Measurements from ENCODE around the gene EHBP1L1. TPM values are rescaled to one million over a fixed set of nuclear protein-coding genes. Genes with fewer than 3 reads are reported as not detected.

EHBP1L1 gene
- total RNA-seq, 2 donors from 2014 or later: 6.2 to 9.8 TPM

DNA sequence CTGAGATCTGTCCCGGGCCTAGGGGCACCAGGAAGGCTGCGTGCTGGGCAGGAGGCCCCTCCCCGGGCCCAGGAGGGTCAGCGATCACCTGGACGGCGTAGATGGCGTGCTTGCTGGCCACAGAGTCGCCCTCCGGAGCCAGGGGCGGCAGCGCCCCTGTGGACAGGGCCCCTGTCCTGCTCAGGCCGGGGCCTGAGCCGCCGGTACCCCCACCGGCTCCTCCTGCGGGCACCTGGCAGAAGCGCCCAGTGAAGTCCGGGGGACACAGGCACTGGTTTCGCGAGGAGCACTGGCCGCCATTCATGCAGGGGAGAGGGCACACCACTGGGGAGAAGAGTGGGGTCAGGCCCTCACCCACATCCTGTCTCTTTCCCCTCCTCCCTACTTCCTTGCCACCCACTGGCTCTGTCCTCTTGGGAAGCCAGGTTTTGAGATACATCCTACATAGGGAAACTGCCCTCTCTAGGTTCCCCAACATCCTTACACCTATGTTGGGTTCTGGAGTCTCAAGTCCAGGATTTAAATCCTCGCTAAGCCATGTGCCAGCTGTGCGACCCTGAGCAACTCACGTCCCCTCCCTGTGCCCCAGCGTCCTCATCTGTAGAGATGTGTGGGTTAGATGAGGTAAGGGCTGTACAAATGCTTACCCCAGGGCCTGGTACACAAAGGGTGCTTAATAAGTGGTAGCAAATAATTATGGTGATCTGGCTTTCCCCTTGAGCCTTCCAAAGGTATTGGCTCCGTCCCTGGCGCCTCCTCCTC, 21.6 kb upstream of the EHBP1L1 start:
- H3K36me3 Mint-ChIP-seq (ENCODE audit: low read depth): no peaks in the 10 kb centered on the region
- no peak for DNase-seq
- Histone ChIP-seq H3K36me3 (ENCODE audit: control insufficient read depth, insufficient read depth, low read length) (no peaks in the 10 kb centered on the region), H3K27ac (ENCODE audit: low read depth, low read length) (no peak overlapping the region), H3K9me3 (ENCODE audit: control insufficient read depth, low read length) (no peaks in the 10 kb centered on the region), H3K27me3 (ENCODE audit: control insufficient read depth, insufficient read depth, low read length, poor library complexity, severe bottlenecking) (peaks cover 15% of the 10 kb centered on the region), H3K4me1 (ENCODE audit: control insufficient read depth, insufficient read depth, low read length) (peaks cover 11% of the 10 kb centered on the region), H3K4me3 (ENCODE audit: low read length) (no peak overlapping the region), H3K9ac (ENCODE audit: extremely low read depth, low read length, poor library complexity, severe bottlenecking) (no peak overlapping the region)
- peaks cover 24% of the 10 kb centered on the region for H3K4me1 Mint-ChIP-seq
- H3K27ac Mint-ChIP-seq: no peak overlapping the region
- TF ChIP-seq, protein P1, sequence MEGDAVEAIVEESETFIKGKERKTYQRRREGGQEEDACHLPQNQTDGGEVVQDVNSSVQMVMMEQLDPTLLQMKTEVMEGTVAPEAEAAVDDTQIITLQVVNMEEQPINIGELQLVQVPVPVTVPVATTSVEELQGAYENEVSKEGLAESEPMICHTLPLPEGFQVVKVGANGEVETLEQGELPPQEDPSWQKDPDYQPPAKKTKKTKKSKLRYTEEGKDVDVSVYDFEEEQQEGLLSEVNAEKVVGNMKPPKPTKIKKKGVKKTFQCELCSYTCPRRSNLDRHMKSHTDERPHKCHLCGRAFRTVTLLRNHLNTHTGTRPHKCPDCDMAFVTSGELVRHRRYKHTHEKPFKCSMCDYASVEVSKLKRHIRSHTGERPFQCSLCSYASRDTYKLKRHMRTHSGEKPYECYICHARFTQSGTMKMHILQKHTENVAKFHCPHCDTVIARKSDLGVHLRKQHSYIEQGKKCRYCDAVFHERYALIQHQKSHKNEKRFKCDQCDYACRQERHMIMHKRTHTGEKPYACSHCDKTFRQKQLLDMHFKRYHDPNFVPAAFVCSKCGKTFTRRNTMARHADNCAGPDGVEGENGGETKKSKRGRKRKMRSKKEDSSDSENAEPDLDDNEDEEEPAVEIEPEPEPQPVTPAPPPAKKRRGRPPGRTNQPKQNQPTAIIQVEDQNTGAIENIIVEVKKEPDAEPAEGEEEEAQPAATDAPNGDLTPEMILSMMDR (conservative IDR thresholded peaks at IDR 0.05): no peak
- H3K9me3 Mint-ChIP-seq: no peaks in the 10 kb centered on the region
- 89% methylated on average over 8 to 27 of the region's 27 CpGs for WGBS, 2 experiments (ENCODE audit: insufficient coverage in 1 of 2, insufficient read length in 1 of 2)
- H3K27me3 Mint-ChIP-seq (ENCODE audit: insufficient read depth): peaks cover 65% of the 10 kb centered on the region
- H3K4me3 Mint-ChIP-seq: peak overlapping the region; percentile 43

DNA sequence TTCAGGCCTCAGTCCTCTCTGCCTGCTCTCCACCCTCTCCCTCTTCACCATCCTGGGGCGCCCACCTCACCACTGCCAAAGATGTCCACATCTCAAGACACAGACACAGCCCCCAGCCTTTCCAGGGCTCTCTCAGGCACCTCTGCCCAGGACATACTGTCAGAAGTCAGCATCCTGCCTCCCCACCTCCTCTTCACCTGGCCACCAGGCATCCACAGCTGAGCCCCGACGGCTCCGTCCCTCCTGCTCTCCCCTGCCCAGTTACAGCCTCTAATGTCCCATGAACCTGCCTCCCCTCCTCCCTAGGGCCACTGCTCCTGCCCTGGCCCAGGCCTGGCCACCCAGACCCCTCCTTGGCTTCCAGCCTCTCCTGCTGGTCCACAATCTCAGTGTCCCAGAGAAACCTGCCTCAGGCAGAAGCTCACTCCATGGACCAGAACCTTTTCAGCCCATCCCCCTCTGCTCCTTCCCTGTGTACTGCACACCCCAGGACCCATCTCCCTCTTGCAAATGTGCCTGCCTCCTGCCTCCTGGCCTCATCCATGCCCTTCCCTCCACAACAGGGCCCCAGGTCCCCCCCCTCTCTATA, 20.9 kb upstream of the EHBP1L1 start:
- no peaks in the 10 kb centered on the region for H3K36me3 Mint-ChIP-seq (ENCODE audit: low read depth)
- no peak overlapping the region for H3K27ac Mint-ChIP-seq

DNA sequence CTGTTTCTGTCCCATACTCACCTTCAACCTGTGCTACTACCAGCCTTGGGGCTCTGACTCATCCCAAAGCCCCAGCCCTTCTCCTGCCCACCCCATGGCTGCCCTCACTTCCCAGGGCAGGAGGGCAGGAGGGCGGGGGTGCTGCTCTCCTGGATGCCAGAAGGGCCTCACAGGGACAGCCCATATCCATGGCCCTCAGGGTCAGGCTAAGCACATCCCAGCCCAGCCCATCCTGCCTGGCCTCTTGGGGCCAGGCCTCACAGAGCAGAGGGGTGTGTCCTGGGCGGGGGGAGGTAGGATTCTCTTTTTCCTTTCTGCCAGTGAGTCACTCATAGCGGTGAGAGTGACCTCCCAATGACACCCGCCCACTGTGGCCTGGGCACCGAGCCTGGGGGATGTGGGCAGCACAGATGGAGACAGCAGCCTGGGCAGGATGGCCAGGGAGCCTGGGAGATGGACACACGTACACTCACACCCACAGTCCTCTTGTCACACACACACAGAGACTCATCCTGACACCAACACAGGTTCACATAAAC, 20.1 kb upstream of the EHBP1L1 start:
- no peak overlapping the region for H3K27ac ChIP-seq (ENCODE audit: low read depth, low read length)
- peaks cover 32% of the 10 kb centered on the region for H3K4me1 Mint-ChIP-seq
- TF ChIP-seq, protein P1 (conservative IDR thresholded peaks at IDR 0.05): no peak
- H3K9ac ChIP-seq (ENCODE audit: extremely low read depth, low read length, poor library complexity, severe bottlenecking): no peak overlapping the region
- no peaks in the 10 kb centered on the region for H3K36me3 ChIP-seq (ENCODE audit: control insufficient read depth, insufficient read depth, low read length)
- no peak overlapping the region for H3K27ac Mint-ChIP-seq
- H3K9me3 ChIP-seq (ENCODE audit: control insufficient read depth, low read length): no peaks in the 10 kb centered on the region
- no peak overlapping the region for H3K4me3 ChIP-seq (ENCODE audit: low read length)
- 77% methylated on average over 6 of the region's 6 CpGs; no CpG with 5 or more reads in 1 of the 2 experiments for WGBS, 2 experiments (ENCODE audit: insufficient coverage in 1 of 2, insufficient read length in 1 of 2)
- no peaks in the 10 kb centered on the region for H3K36me3 Mint-ChIP-seq (ENCODE audit: low read depth)
- H3K27me3 ChIP-seq (ENCODE audit: control insufficient read depth, insufficient read depth, low read length, poor library complexity, severe bottlenecking): peaks cover 15% of the 10 kb centered on the region
- no peak overlapping the region for H3K4me3 Mint-ChIP-seq
- H3K9me3 Mint-ChIP-seq: no peaks in the 10 kb centered on the region
- DNase-seq: no peak
- H3K4me1 ChIP-seq (ENCODE audit: control insufficient read depth, insufficient read depth, low read length): peaks cover 12% of the 10 kb centered on the region
- peaks cover 66% of the 10 kb centered on the region for H3K27me3 Mint-ChIP-seq (ENCODE audit: insufficient read depth)

More for the DNA sequence above, 20.9 kb upstream of the EHBP1L1 start:
- peaks cover 64% of the 10 kb centered on the region for H3K27me3 Mint-ChIP-seq (ENCODE audit: insufficient read depth)
- peaks cover 15% of the 10 kb centered on the region for H3K27me3 ChIP-seq (ENCODE audit: control insufficient read depth, insufficient read depth, low read length, poor library complexity, severe bottlenecking)
- H3K4me3 ChIP-seq (ENCODE audit: low read length): no peak overlapping the region
- H3K4me3 Mint-ChIP-seq: no peak overlapping the region
- TF ChIP-seq, protein P1 (conservative IDR thresholded peaks at IDR 0.05): no peak
- no peaks in the 10 kb centered on the region for H3K36me3 ChIP-seq (ENCODE audit: control insufficient read depth, insufficient read depth, low read length)
- WGBS, 2 experiments (ENCODE audit: insufficient coverage in 1 of 2, insufficient read length in 1 of 2): 87 to 100% methylated on average over 1 to 4 of the region's 4 CpGs
- H3K4me1 Mint-ChIP-seq: peaks cover 25% of the 10 kb centered on the region
- H3K9me3 ChIP-seq (ENCODE audit: control insufficient read depth, low read length): no peaks in the 10 kb centered on the region
- no peak overlapping the region for H3K9ac ChIP-seq (ENCODE audit: extremely low read depth, low read length, poor library complexity, severe bottlenecking)
- no peak for DNase-seq
- H3K4me1 ChIP-seq (ENCODE audit: control insufficient read depth, insufficient read depth, low read length): peaks cover 12% of the 10 kb centered on the region
- H3K27ac ChIP-seq (ENCODE audit: low read depth, low read length): no peak overlapping the region
- no peaks in the 10 kb centered on the region for H3K9me3 Mint-ChIP-seq
